Right renal cortex interstitium (tissue), 3 donors: Measurements from ENCODE around the gene SPRYD4. TPM values are rescaled to one million over a fixed set of nuclear protein-coding genes. Genes with fewer than 3 reads are reported as not detected.
A peak's percentile ranks its signal among the peaks of the same experiment; 100 is the strongest.
"Not testable (repeated sequence)": the region's sequence is repeated elsewhere in the genome, so short reads cannot be mapped to it uniquely, and the experiment has no call there.

Experiments used
- DNase-seq, 3 donors: peaks; one replicate each; pipeline ENCODE4 v3.0.0-alpha.2; 2013; ENCODE audit warnings: low read depth in 3 of 3, low spot score in 2 of 3
- polyA plus RNA-seq, 3 donors: library from polyadenylated mRNA; unstranded; fragments of 120-200 nt; gene quantifications; one replicate each; pipeline ENCODE4 v1.2.1, GENCODE V29; 2013; ENCODE audit not compliant: insufficient read length in 3 of 3

Gene SPRYD4
- 1 to 10 TPM; 3.9 to 4.2 (median 4.1) TPM for polyA plus RNA-seq

- DNase-seq: peak; percentile 68 to 85 (median 79)
These were observed at the start of gene SPRYD4 for GRCh38 chr12:56468216-56469006. Gene SPRYD4, plus strand, starts transcription at chr12:56468578. Its CDS starts 14 bp downstream, at chr12:56468592.

- DNase-seq: no peak
These were observed 48.0 kb upstream of the SPRYD4 start for GRCh38 chr12:56420411-56420810.

- no peak for DNase-seq
These were observed 43.2 kb upstream of the SPRYD4 start for GRCh38 chr12:56425193-56425592.

GRCh38 chr12:56425940-56426438, 42.4 kb upstream of the SPRYD4 start:
- no peak for DNase-seq

- DNase-seq: no peak
These were observed 37.1 kb upstream of the SPRYD4 start for GRCh38 chr12:56431288-56431687.

- no peak for DNase-seq
These were observed 36.5 kb upstream of the SPRYD4 start for GRCh38 chr12:56431850-56432249.

- no peak for DNase-seq
These were observed 33.5 kb upstream of the SPRYD4 start for GRCh38 chr12:56434828-56435227.

GRCh38 chr12:56437430-56438176, 30.8 kb upstream of the SPRYD4 start:
- DNase-seq: no peak

- not testable (repeated sequence) for DNase-seq
These were observed 25.2 kb upstream of the SPRYD4 start for GRCh38 chr12:56443208-56443607.

- DNase-seq: peak; percentile 86 to 93 (median 87)
These were observed 19.3 kb upstream of the SPRYD4 start, which contains the start of gene TIMELESS for GRCh38 chr12:56448860-56449621. Gene TIMELESS, minus strand, starts transcription at chr12:56449426. Its CDS starts 15,256 bp downstream, at chr12:56434170.

- DNase-seq: no peak
These were observed 18.8 kb upstream of the SPRYD4 start for GRCh38 chr12:56449622-56449984.

GRCh38 chr12:56450241-56450640, 18.1 kb upstream of the SPRYD4 start:
- no peak for DNase-seq

GRCh38 chr12:56451147-56451546, 17.2 kb upstream of the SPRYD4 start:
- DNase-seq: no peak

GRCh38 chr12:56454557-56454956, 13.8 kb upstream of the SPRYD4 start, which contains the start of gene MIP:
Gene MIP, minus strand, starts transcription at chr12:56454657. Its CDS starts 44 bp downstream, at chr12:56454613.
- no peak for DNase-seq

GRCh38 chr12:56457817-56458216, 10.6 kb upstream of the SPRYD4 start:
- no peak for DNase-seq

- DNase-seq: no peak
These were observed 6.9 kb upstream of the SPRYD4 start for GRCh38 chr12:56461235-56462159.

- DNase-seq: no peak
These were observed 5.8 kb upstream of the SPRYD4 start for GRCh38 chr12:56462565-56462964.

GRCh38 chr12:56469007-56469930, 891 bp downstream of the SPRYD4 start:
- no peak for DNase-seq

GRCh38 chr12:56474389-56474788, 6.0 kb downstream of the SPRYD4 start:
- no peak for DNase-seq
